Nephron progenitor cell (in vitro differentiated cells): Measurements from ENCODE around the gene MEAK7.

Source experiments
- DNase-seq: peaks from one replicate; pipeline ENCODE4 v3.0.0; 2021
- H3K27ac Mint-ChIP-seq: 2 replicates; pipeline ENCODE4 v1.8.0; 2021; ENCODE audit warnings: mild to moderate bottlenecking, moderate library complexity, mixed read lengths
- H3K27me3 Mint-ChIP-seq: 2 replicates; pipeline ENCODE4 v1.8.0; 2021; ENCODE audit warnings: mild to moderate bottlenecking, low read depth, mixed read lengths; ENCODE audit not compliant: poor library complexity
- H3K36me3 Mint-ChIP-seq: 2 replicates; pipeline ENCODE4 v1.8.0; 2021; ENCODE audit warnings: low read depth, mixed read lengths
- H3K4me1 Mint-ChIP-seq: 2 replicates; pipeline ENCODE4 v1.8.0; 2021; ENCODE audit warnings: mixed read lengths
- H3K4me3 Mint-ChIP-seq: 2 replicates; pipeline ENCODE4 v1.8.0; 2021; ENCODE audit warnings: mild to moderate bottlenecking, moderate library complexity, mixed read lengths
- H3K9me3 Mint-ChIP-seq: 2 replicates; pipeline ENCODE4 v1.8.0; 2021; ENCODE audit warnings: mild to moderate bottlenecking, moderate library complexity, mixed read lengths
- CTCF ChIP-seq: fragments of 200-600 bp; sonication (generic); IDR thresholded peaks from 2 replicates; pipeline ENCODE4 v1.5.0; 2021; ENCODE audit warnings: antibody characterized with exemption

The MEAK7 gene

GRCh38 chr16:84548508-84548907 is 44.0 kb upstream of the MEAK7 start:
- H3K27me3 Mint-ChIP-seq = peaks cover 18% of the 10 kb centered on the region
- H3K4me1 Mint-ChIP-seq = peaks cover 72% of the 10 kb centered on the region
- H3K4me3 Mint-ChIP-seq = no peak overlapping the region
- no peaks in the 10 kb centered on the region for H3K36me3 Mint-ChIP-seq
- no peak for DNase-seq
- no peak overlapping the region for H3K27ac Mint-ChIP-seq
- no peak for TF ChIP-seq CTCF
- no peaks in the 10 kb centered on the region for H3K9me3 Mint-ChIP-seq

DNA sequence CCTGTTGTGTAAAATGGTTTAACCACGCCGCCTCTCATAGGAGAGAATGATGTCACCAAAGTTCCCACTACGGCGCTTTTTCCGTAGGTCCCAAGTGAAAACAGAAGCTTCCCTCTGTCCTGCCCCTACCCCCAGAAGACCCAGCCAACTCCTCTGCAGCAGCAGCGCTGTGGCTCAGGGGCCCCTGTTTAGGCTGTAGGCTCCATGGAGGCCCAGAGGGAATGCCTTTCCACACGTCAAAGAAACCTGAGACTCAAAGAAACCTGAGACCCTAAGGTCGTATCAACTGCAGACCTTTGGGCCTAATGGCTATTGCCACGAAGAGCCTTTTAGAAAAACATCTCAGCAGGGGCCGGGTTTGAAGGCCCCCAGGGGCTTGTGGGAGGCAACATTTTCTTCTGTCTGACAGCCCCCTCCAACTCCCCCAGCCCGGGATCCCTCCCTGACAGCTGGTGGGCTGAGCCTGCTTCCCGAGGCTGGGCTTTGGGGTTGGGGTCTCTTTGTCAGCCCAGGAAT is 43.1 kb upstream of the MEAK7 start:
- DNase-seq = peak; percentile 76
- Mint-ChIP-seq H3K36me3 (no peaks in the 10 kb centered on the region), H3K4me1 (peaks cover 74% of the 10 kb centered on the region), H3K9me3 (no peaks in the 10 kb centered on the region), H3K27ac (peak overlapping the region; percentile 44), H3K4me3 (peak overlapping the region; percentile 56), H3K27me3 (peaks cover 10% of the 10 kb centered on the region)
- no peak for TF ChIP-seq CTCF

DNA sequence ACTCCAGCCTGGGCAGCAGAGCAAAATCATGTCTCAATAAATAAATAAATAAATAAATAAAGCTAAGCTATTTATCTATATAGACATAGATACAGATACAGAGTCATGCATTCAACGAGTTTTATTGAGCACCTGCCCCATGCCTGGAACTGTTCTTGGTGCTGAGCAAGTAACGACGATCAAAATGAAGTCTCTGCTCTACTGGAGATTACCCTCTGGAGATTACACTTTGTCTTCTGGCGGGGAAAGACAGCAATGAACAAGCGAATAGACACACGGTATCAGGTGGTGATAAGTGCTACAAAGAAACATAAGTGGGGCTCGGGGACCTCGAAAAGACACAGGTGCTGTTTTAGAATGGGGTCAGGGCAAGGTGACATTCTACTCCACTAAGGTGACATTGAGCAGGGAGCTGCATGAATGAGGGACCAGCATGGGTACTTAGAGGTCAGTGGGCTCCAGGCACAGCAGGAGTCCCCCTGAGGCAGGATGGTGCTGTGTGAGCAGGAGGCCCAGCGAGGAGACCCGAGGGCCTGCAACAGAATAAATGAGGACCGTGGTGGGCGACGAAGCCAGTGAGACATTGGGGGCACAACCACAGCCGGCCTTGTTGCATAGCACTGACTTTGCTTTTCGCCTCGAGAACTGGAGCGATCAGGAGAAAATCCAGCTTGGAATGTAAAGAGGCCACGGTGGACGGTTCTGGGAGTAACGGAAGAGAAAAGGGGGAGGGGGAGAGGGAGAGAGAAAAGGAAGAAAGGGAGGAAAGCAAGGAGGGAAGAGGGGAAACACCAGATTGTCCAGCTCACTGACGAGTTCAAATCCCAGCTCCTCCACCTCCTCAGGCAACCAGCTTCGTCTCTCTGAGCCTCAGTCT is 42.4 kb upstream of the MEAK7 start:
- H3K9me3 Mint-ChIP-seq = no peaks in the 10 kb centered on the region
- no peaks in the 10 kb centered on the region for H3K36me3 Mint-ChIP-seq
- no peak for TF ChIP-seq CTCF
- peaks cover 5% of the 10 kb centered on the region for H3K27me3 Mint-ChIP-seq
- peak overlapping the region; percentile 56 for H3K4me3 Mint-ChIP-seq
- no peak for DNase-seq
- peaks cover 76% of the 10 kb centered on the region for H3K4me1 Mint-ChIP-seq
- peak overlapping the region; percentile 44 for H3K27ac Mint-ChIP-seq

DNA sequence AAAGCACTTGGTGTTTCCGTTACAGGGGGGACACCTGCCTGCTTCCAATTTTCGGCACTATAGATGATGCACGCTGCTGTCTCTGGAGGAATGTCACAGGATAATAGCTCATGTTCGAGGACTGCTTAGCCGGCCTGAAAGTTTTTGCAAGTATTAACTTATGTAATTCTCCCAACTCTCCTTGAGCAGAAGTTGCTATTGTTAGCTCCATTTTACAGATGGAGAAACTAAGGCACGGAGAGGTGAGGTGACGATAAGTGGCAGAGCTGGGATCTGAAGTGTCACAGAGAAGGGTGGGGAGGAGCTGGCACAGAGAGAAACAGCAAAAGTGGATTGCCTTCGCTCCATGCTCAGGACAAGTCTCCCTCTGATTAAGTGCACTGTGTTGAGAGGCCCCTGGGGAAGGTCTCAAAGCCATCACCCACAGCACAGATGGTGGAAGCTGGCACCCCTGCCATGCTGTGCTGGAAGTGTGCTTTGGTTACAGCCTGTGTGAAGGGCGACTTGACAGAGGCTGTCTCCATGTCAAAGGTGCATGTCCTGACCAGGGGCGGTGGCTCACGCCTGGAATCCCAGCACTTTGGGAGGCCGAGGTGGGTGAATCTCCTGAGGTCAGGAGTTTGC is 40.8 kb upstream of the MEAK7 start:
- H3K4me3 Mint-ChIP-seq = no peak overlapping the region
- H3K27ac Mint-ChIP-seq = peak overlapping the region; percentile 51
- DNase-seq = no peak
- peaks cover 79% of the 10 kb centered on the region for H3K4me1 Mint-ChIP-seq
- peaks cover 5% of the 10 kb centered on the region for H3K27me3 Mint-ChIP-seq
- H3K9me3 Mint-ChIP-seq = no peaks in the 10 kb centered on the region
- no peak for TF ChIP-seq CTCF
- H3K36me3 Mint-ChIP-seq = no peaks in the 10 kb centered on the region

DNA sequence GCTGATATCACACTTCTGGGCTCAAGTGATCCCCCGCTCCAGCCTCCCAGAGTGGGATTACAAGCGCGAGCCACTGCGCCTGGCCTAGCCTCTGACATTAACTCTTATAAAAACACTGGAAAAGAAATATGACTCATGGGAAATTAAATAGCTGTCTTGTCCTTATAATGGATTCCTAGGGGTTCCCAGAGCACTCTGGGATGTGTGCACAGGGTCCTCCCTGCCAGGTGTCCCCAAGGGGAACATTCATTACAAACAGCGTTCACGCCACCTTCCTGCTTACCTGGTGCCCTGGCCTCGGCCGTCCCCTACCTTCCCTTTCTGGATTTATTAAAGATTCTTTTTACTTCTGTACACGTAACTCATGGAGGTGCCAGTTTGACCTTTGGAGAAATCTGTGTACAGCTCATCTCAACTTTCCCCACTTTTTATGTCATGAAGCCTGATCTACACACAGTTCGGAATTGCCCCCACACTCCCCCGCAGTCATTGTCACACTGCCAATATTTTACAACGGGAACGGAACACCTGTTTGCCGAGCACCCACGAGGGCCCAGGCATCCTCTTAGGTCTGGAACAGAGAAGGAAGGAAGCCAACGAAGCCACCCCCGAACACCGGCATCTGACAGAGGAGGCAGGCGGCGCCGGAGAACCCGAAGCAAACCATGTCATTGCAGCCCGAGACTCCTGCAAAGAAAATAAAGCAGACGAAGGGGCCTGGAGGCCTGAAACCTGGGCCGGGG is 39.7 kb upstream of the MEAK7 start:
- peak; percentile 44 for DNase-seq

More for the DNA sequence above, 39.7 kb upstream of the MEAK7 start:
- H3K4me1 Mint-ChIP-seq = peaks cover 78% of the 10 kb centered on the region
- peak overlapping the region; percentile 14 for H3K4me3 Mint-ChIP-seq
- H3K27ac Mint-ChIP-seq = peak overlapping the region; percentile 64
- TF ChIP-seq CTCF = no peak
- H3K27me3 Mint-ChIP-seq = peaks cover 5% of the 10 kb centered on the region
- peaks cover 7% of the 10 kb centered on the region for H3K9me3 Mint-ChIP-seq
- H3K36me3 Mint-ChIP-seq = no peaks in the 10 kb centered on the region
